ENCODE results near the gene SLC25A19. TPM values are rescaled to one million over a fixed set of nuclear protein-coding genes. Genes with fewer than 3 reads are reported as not detected.

SLC25A19 gene
- total RNA-seq, 2 donors from 2014 or later, result 13.7 to 15.1 TPM

Other genes with a start within 250 kb of the SLC25A19 start
- 100 to 1,000 TPM; 123 to 145 TPM for gene ATP5PD, start 242.5 kb downstream of the SLC25A19 start, total RNA-seq
- 10 to 100 TPM; 20.4 to 27.7 TPM for gene KCTD2, start 242.2 kb downstream of the SLC25A19 start, total RNA-seq
- gene SLC16A5, start 201.5 kb downstream of the SLC25A19 start, total RNA-seq, result 10 to 100 TPM; 11.7 to 14.9 TPM
- 1 to 10 TPM; 8.9 to 9.3 TPM for gene ARMC7, start 179.5 kb downstream of the SLC25A19 start, total RNA-seq
- gene NT5C, start 157.7 kb downstream of the SLC25A19 start, total RNA-seq, result 10 to 100 TPM; 20.6 to 29.8 TPM
- gene JPT1, start 134.9 kb downstream of the SLC25A19 start, total RNA-seq, result 10 to 100 TPM; 40.0 to 46.8 TPM
- 100 to 1,000 TPM; 216 to 236 TPM for gene SUMO2, start 106.5 kb downstream of the SLC25A19 start, total RNA-seq
- gene NUP85, start 83.8 kb downstream of the SLC25A19 start, total RNA-seq, result 10 to 100 TPM; 75.0 to 75.3 TPM
- 10 to 100 TPM; 85.4 to 89.1 TPM for gene GGA3, start 27.8 kb downstream of the SLC25A19 start, total RNA-seq
- 10 to 100 TPM; 33.9 to 35.6 TPM for gene MRPS7, start 27.6 kb downstream of the SLC25A19 start, total RNA-seq
- gene MIF4GD, start 18.2 kb downstream of the SLC25A19 start, total RNA-seq, result 10 to 100 TPM; 27.0 to 35.0 TPM
- gene GRB2, start 116.2 kb upstream of the SLC25A19 start, total RNA-seq, result 100 to 1,000 TPM; 112 to 117 TPM
- 10 to 100 TPM; 70.1 to 70.2 TPM for gene TMEM94, start 167.2 kb upstream of the SLC25A19 start, total RNA-seq
- gene CASKIN2, start 226.1 kb upstream of the SLC25A19 start, total RNA-seq, result under 1 TPM; 0.08 to 0.40 TPM
- gene TSEN54, start 227.1 kb upstream of the SLC25A19 start, total RNA-seq, result 10 to 100 TPM; 49.7 to 56.5 TPM
- gene LLGL2, start 236.3 kb upstream of the SLC25A19 start, total RNA-seq, result 10 to 100 TPM; 39.3 to 41.9 TPM

All from T-helper 17 cell (primary cell).